COLO668 (cell line): ENCODE data around the gene UNC5CL.

Experiments
- DNase-seq: peaks from one replicate; lab custom pipeline; 2025; ENCODE audit not compliant: unreplicated experiment; lab: John Stamatoyannopoulos, UW

UNC5CL gene

DNA sequence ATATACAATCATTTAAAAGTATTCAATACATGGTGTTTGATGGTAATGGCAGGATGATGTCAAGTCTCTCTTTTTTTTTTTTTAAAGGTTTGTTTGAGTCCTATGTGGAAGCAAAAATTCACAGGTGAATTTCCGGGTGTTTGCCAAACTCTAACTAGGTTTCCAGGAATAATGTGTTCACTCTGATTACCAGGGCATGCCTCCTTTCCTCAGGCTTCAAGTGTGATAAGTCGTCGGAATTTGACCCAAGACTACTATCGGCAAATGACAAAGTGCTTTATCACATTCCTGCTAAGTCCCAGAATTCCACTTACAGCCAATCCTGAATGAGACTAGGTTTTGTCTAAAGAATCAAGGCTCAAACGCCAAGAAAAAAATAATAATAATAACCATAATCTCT, 25.8 kb upstream of the UNC5CL start:
- DNase-seq = no peak

DNA sequence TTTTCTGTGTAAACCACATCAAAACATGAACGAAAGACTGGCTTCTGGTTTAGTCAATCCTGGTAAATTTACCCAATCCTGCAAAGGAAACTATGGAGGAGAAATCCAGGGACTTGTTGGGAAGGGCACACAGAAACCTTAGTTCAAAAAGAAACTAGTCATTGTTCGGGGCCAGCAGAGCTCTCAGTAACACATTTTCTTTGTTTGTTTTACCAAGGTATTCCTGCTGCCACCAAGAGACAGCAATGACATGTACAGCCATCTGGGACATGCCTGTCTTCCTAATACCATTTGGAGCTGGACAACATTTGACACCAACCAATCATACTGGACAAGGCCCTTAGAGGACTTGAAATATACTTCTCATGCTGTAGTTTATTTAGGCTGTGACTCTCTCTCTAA, 24.9 kb upstream of the UNC5CL start:
- DNase-seq = no peak

DNA sequence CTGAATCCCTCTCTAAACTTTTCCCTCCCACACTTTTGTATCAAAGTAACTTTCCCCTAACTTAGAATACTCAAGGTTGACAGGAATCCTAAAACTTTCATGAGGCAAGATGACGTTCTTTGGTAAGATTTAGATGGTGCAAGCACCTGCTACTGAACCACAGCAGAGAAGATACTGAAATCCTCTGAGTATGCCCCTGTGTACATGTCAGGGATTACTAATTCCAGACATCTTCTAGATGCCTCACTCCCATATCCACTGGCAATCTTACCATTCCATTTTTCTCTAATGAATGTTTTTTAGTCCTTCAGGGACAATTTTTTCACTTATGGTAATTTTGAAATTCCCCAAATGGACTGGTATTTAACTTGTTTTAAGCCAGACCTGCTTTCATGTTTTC, 23.0 kb upstream of the UNC5CL start:
- no peak for DNase-seq

DNA sequence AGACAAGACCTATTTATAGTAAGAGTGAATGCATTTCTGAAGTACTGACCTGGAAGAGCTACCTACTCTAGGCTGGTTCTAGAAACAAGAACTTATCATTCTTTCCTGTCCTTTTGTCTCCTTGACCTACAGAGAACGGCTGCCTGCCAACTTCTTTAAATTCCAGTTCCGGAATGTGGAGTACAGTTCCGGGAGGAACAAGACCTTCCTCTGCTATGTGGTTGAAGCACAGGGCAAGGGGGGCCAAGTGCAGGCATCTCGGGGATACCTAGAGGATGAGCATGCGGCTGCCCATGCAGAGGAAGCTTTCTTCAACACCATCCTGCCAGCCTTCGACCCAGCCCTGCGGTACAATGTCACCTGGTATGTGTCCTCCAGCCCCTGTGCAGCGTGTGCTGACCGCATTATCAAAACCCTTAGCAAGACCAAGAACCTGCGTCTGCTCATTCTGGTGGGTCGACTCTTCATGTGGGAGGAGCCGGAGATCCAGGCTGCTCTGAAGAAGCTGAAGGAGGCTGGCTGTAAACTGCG, 22.2 kb upstream of the UNC5CL start:
- DNase-seq = no peak

DNA sequence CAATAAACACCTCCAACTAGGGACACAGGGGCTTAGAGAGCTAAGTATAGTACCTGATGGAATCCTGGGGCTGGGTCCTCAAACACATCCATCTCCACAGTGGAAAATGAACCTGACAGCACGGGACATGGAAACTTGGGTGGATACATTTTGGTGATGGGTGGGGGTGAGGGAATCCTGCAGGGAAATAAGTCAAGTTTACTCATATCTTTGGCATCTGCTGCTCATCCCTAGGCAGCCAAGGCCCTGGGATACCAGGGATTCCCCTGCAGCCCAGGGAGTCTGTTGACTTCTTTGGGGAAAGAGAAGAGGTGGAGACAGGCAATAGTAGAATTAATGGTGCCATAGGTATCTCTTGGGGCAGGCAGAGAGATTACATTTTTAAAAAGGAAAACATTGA, 20.5 kb upstream of the UNC5CL start:
- no peak for DNase-seq

DNA sequence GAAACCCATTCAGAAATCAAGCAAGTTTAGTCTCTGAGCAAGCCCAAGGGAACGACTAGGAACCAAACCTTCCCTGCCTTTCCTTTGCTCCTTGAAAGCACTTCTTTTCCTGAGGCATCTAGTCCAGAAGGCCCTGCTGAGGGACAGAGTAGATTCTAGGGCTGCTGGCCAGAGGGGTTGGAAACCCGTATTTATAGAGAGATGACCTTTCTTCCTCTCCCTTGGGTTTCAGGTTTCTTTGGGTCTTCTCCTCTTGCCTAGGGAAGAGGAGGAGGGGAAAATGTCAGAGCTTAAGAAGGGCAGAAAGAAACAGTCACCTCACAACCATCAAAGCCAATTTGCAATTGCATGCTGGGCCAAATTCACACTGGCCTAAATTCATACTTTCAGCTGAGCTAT, 19.8 kb upstream of the UNC5CL start:
- no peak for DNase-seq

DNA sequence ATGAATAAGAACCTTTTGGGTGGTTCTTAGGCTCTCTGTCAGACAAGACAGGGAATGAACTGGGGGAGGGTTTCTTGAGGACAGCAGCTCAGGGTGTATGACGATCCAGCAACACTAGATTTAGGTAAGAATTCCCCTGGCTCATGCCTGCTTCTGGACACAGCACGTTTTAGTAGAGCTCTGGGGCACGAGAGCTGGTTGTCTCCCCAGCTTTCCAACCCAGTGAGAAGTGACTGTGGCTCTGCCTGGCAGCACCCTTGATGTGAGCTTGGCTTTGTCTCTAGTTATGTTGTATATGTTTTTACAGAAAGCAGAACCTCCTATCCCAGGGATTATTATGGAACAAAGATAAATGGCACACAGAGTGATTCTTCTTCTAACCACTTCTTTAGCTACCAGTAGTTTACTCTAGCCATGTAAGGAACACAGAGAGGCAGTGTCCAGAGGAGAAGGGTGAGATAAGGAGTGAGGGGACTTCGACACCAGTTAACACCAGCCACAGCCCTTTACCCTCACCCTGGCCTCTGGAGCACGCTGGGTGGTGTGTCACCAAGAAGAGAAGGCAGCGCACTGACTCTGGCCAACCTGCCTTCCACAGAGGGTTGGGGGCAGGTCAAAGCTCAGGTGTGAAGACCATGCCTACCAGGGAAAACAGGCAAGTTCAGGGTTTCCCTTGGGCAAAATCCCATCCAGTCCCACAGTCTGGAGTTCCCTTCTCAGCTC, 17.9 kb upstream of the UNC5CL start:
- DNase-seq = no peak

DNA sequence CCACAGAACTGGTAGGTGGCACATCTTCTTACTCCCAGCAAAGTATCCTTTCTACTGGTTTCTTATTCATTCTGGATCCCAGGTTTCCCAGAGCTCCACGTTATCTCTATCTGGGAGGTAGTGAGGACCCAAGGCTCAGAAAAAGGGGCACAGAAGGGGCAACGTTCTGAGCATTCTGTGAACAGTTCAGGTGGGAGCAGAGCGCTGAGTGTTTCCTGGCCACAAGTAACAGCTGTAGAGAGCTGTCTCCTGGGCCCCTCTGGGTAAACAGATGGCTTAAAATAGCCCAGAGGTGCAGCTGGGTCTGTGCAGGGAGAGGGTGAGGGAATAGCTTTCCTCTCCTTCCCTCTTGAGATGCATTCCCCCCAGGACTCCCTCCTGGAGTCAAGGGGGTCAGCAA, 16.1 kb upstream of the UNC5CL start:
- peak; percentile 33 for DNase-seq

DNA sequence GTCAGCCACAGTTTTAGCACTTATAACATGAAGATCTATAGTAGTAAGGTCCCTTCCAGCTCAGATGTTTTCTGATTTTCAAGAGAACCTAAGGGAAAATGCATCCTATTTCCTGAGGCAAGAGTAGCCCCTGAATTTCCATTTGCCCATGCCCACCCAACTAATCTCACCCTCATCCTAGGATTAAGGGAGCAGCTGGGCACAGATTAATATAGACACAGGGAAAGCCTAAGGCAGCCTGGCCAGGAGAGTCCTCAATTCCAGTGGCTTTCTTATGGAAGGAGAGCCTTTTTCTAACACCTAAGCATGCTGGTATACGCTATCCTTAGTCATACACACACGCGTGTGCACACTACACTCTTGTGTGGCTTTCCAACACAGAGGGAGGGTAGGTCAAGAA, 15.5 kb upstream of the UNC5CL start:
- DNase-seq = no peak

DNA sequence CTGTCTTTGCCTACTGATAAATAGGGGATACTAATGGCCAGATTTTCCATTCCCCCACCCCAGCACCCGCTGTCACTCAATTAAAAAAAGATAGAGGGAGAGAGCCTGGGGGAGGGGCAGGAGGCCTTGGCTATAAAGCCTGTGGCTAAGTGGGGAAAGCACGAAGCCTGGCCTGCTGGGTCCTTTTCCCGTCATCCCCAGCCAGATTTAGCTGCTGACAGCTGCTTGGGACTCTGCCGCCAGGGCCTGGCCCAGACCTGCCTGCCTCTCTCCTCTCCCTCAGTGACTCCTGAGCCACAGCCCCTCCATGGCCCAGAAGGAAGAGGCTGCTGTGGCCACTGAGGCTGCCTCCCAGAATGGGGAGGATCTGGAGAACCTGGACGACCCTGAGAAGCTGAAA, 14.0 kb upstream of the UNC5CL start, which contains the start of gene APOBEC2:
TSS of gene APOBEC2 (plus strand) at position 162 of the 400 bp plus-strand sequence. CDS start at position 308, 146 bp downstream.
- no peak for DNase-seq

DNA sequence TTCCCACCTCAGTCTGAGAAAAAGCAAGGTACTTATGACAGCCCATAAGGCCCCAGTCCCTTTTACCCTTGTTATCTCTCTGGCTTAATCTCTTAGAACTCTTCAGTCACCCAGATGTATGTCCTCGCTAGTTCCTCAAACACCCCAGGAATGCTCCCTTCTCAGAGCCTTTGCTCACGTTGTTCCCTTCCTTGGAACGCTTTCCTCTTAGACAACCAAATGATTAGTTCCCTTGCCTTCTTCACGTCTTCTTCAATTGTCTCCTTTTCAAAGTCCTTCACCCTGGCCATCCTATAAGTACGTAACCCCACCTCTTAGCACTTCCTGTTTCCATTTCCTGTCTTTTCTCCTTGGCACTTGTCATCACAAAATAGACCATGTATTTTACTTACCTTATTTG, 12.9 kb upstream of the UNC5CL start:
- DNase-seq = no peak

DNA sequence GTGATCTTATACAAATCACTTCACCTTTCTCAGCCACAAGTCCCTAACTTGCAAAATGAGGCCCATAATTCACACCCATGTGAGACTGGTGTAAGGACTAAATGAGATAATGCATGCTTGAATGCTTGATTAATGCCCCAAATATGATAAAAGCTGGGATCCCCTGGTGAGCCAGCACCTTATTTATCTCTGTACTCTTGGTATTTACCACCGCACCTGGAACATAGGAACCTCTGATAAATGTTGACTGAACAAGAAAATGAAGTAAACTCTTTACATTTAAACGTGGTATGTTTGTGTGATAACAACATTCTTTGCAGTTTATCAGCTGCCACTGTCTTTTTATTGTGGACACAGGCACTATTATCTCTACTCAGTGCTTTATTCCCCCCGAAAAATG, 11.5 kb upstream of the UNC5CL start:
- DNase-seq = no peak

DNA sequence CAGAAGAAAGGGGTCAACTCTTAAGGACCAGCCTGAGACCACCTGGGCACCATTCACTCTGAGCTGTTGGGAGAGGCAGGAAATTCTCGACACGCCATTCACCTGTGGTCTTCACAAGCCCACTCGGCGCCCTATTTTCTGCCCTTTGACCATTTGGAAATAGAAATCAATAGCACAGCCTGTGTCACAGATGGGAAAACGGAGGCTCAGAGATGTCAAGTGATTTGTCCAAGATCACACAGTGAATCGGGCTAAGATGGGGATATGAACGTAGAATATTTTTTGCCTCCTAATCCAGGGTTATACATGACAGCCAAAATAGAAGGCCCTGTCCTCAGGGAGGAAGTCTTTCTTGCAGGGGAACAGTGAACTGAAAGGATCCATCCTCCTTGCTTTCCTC, 10.9 kb upstream of the UNC5CL start:
- DNase-seq = no peak

DNA sequence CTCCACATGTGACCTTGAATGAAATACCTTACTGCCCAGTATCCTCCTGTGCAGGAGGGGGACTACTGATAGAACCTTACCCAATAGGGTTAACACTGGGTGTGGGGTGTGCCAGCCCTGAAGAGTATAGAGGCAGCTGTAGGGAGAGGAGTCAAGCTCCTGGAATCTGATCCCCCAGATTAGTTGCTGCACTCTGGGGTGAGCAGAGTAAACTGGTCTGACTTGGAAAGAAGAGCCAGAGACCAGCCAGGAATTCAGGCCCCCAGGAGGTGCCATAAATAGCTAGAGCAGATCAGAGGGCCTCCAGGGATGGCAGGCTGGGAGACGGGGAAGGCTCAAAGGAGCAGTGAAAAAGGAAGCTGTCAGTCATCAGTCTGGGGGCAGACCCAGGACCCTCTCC, 10.5 kb upstream of the UNC5CL start:
- no peak for DNase-seq

DNA sequence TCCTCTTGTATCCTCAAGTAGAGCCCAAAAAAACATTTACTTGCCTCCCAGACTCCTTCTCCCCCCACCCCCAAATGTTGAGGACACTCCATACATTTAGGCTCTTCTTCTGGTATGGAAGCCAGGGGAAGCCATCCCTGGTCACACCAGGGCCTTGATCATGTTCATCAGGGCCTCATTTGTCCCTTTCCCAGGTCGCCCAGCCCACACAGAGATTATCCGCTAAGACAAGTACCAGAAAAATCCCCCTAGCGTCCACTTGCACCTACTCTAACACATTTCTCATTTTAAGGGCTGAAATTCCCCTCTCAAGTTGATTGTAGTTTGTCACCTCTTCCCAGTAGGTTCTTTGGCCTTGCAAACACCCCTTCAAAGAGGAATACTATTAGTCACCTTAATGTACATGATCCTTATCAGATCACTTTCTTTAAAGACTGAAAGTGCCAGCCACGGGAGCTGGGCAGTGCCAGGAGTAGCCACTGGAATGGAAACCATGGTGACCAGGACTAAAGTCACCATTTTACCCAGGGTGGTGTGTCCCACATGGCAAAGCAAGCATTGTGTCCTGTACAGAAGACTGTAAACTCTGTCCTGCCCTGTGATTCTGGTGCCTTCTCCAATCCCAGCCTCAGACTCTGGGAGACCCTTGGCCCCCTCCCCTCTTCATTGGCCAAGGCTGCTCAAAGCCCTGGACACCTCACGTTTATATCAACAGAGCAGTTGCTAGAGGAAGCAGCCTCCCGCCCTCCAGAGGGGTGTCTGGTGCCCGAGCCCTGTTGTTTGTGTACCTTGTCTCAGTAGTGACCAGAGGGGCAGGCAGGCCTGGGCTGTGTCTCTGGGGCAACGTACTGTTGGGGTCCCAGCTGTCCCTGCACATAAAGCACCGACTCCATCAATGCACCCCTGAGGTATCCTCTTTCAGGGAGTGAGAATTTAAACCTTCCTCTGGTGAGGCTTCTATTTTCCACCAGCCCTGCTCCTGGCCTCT, 9.0 kb upstream of the UNC5CL start:
- DNase-seq = no peak

DNA sequence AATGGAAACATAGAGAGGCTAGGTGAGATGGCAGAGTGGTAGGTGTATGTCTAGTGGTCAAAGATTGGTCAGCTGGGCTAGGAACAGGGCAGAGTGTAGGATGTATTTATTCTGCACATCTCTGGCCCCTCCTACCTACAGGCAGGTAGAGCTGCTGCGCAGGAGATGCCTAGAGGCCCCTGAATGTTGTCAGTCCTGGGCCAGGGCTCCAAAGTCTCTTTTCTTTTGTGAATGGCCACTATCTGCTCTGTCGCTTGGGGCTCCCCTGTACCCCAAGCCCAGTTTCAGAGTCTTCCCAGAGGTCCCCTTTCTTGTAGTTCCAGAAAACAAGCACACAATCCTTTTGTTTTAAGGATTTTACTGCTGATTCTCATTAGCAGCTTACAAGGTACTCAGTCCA, 8.3 kb upstream of the UNC5CL start:
- DNase-seq = no peak

DNA sequence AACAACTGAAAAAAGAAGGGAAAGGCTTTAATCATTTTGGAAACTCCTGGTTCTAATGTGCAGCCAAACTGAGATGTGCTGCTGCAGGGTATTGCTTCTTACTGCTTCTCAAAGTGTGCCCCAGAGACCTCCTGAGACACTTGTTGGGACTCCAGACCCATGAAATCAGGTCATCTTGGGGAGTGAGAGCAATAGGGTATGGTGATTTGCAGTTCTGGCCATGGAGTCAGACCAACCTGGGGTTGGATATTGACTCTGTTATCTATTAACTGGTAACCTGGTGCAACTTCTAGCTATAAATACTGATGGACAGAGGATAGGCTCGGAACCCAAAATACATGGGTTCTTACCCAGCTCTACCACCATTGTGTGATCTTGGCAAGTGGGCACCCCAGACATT, 7.1 kb upstream of the UNC5CL start:
- DNase-seq = no peak

DNA sequence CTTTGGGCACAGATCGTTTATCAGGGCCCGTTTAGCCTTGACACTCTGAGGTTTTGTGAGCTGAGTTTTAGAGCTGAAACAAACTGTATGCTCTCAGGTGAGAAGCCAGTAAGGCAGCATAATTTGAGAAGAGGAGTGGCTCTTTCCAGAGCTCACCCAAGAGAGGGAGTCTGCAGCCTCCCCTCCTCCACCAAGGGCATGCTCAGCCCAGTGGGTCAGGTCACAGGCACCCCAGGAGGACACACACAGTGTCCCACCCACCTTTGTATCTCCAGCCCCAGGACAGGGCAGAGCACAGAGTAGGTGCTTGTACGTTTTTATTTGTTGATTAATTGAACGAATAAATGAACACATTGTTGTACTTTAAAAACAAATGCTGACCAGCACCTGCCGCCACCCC, 6.6 kb upstream of the UNC5CL start:
- DNase-seq = no peak

DNA sequence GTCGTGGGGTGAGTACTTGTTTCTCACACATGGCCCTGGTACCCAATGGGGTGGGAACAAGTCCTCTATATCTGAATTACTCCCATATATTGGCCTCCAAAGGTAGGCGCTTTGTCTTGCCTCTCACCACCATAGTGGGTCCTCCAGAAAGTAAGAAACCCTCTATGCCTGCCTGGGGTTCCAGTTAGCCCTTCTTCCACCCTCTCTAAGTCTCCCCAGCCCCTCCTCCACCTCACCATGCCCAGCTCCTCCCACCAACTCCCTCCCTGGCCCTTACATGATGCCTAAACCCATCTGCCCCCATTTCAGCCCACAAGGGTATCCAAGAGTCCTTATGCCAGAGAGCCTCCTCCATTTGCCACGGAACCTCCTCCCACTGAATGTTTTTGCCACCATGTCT, 4.1 kb upstream of the UNC5CL start:
- DNase-seq = no peak

DNA sequence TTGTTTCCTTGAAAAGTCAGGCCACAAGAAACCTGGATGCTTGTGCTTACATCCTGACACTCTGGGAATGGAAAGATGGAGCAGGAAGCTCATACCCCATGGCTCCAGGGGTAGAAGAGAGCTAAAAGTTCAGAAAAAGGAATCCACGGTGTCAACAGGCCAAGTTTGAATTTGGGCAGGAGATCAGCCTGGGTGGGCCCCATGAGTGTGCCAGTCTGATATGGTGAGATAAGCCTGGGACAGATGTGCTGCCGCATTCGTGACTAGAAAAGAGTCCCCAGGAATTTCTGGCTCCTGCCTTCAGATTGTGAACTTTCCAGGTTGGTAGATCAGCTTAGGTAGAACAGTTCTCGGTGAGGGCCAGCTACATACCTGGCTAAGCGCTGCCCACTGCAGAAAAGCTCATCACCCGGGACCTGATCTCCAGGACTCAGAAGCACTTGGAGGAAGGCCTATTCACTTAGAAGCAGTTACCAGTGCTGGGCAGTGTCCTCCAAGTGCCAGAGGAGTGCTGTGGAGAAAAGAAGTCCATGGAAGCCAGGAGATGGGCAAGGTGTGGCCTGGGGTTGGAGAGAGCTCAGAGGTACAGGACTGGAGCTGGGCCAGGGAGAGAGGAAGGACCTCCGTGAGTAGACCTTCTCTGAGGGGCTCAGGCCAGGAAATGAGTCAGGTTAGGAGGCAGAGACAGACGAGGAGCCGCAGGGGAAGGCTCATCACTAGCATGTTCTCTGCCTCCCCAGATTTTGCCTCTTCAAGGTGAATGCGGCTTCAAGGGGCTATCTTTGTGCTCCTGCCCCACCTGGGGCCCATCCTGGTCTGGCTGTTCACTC, 3.4 kb upstream of the UNC5CL start, which contains the start of gene TSPO2:
TSS of gene TSPO2 (plus strand) at position 242 of the 830 bp plus-strand sequence. CDS start at position 761, 519 bp downstream.
- no peak for DNase-seq

DNA sequence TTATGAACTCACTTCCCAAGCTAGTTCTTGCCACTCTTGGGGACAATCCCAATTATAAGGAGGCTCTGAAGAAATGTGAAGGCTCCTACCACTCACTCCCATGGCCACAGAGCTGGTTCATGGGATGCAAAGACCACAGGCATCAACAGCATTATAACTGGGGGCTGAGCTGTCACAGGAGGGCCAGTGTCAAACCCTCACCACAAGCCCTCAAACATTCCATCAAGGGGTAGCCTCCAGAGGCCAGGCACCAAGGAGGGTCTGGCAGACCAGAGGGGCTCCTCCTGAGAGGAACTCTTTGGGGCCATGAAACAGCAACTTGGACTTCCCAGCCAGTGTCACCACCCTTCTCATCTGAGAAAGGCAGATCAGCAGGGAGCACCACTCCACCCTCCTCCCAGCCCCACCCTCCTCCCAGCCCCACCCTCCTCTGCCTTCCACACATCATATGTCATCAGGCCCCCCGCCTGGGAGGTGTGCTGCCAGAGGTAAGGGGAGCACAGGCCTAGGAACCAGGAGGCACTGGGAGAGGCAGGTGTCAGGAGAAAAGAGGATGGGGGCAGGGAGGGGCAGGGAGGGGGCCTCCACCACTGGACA, 2.0 kb upstream of the UNC5CL start:
- no peak for DNase-seq
